PC-3 (cell line): ENCODE measurements around the gene PTPRF.

ENCODE experiments used
- CTCF ChIP-seq: fragments of 300-600 bp; sonication (generic); conservative IDR thresholded peaks from 2 replicates; pipeline ENCODE4 v1.5.1; 2017; ENCODE audit warnings: antibody characterized with exemption, low read depth, mild to moderate bottlenecking, low read length
- EZH2 ChIP-seq: fragments of 300-600 bp; sonication (generic); IDR thresholded peaks from one replicate; pipeline ENCODE4 v1.6.1; 2017; ENCODE audit warnings: antibody characterized with exemption, mild to moderate bottlenecking, low read length; ENCODE audit not compliant: unreplicated experiment
- EZH2phosphoT487 ChIP-seq: fragments of 300-600 bp; sonication (generic); IDR thresholded peaks from 2 replicates; pipeline ENCODE4 v1.6.1; 2018; ENCODE audit warnings: mild to moderate bottlenecking, antibody characterized with exemption, low read length, borderline replicate concordance

GRCh38 chr1:43582162-43582566, 51.5 kb downstream of the PTPRF start:
- TF ChIP-seq CTCF: no peak
- no peak for TF ChIP-seq EZH2
- no peak for TF ChIP-seq EZH2phosphoT487
